SK-N-SH treated with all-trans-retinoic acid at 6 μM for 48 hours (cell line): ENCODE data around the gene UQCRC1.

ENCODE experiments used
- ARNTL ChIP-seq: fragments of 450-650 bp; formaldehyde crosslinking; IDR thresholded peaks from 2 replicates; pipeline ENCODE4 v1.5.0; 2020; ENCODE audit warnings: low read depth, mild to moderate bottlenecking, moderate library complexity, borderline replicate concordance
- CSRNP3 ChIP-seq: fragments of 250-450 bp; sonication (Bioruptor Pico); IDR thresholded peaks from 2 replicates; pipeline ENCODE4 v1.5.1; 2021; ENCODE audit warnings: mild to moderate bottlenecking, moderate library complexity
- PATZ1 ChIP-seq: fragments of 250-450 bp; sonication (Bioruptor Pico); IDR thresholded peaks from 2 replicates; pipeline ENCODE4 v1.8.0; 2020; ENCODE audit warnings: mild to moderate bottlenecking, moderate library complexity, borderline replicate concordance
- RARB ChIP-seq: fragments of 250-450 bp; sonication (Bioruptor Pico); IDR thresholded peaks from 2 replicates; pipeline ENCODE4 v1.8.0; 2021; ENCODE audit warnings: mild to moderate bottlenecking, moderate library complexity
- TCF4 ChIP-seq: fragments of 250-450 bp; sonication (Bioruptor Pico); IDR thresholded peaks from 2 replicates; pipeline ENCODE4 v1.8.0; 2021; ENCODE audit warnings: mild to moderate bottlenecking, moderate library complexity, borderline replicate concordance
- TOX ChIP-seq: fragments of 250-450 bp; sonication (Bioruptor Pico); IDR thresholded peaks from 2 replicates; pipeline ENCODE4 v1.8.0; 2021; ENCODE audit warnings: mild to moderate bottlenecking, moderate library complexity, borderline replicate concordance
- ZC3H10 ChIP-seq: fragments of 250-450 bp; sonication (Bioruptor Pico); IDR thresholded peaks from 2 replicates; pipeline ENCODE4 v1.5.1; 2021; ENCODE audit warnings: mild to moderate bottlenecking, moderate library complexity
- ZNF565 ChIP-seq: fragments of 450-650 bp; formaldehyde crosslinking; conservative IDR thresholded peaks from 2 replicates; pipeline ENCODE4 v1.5.0; 2020; ENCODE audit warnings: low read depth, mild to moderate bottlenecking, moderate library complexity
- ZNF70 ChIP-seq: fragments of 450-650 bp; formaldehyde crosslinking; IDR thresholded peaks from 2 replicates; pipeline ENCODE4 v1.5.0; 2020; ENCODE audit warnings: mild to moderate bottlenecking, moderate library complexity

GRCh38 chr3:48553886-48554845 lies 55.3 kb downstream of the UQCRC1 start:
- TF ChIP-seq PATZ1 (CRISPR knock-in tag) = no peak
- no peak for TF ChIP-seq TOX (CRISPR knock-in tag)
- TF ChIP-seq ARNTL (CRISPR knock-in tag) = no peak
- no peak for TF ChIP-seq CSRNP3 (CRISPR knock-in tag)
- no peak for TF ChIP-seq ZNF70
- no peak for TF ChIP-seq RARB (CRISPR knock-in tag)
- TF ChIP-seq ZNF565 (CRISPR knock-in tag) = no peak
- TF ChIP-seq ZC3H10 = no peak
- no peak for TF ChIP-seq TCF4
